CD1c-positive myeloid dendritic cell (primary cell): Measurements from ENCODE around the gene LMX1B.

Experiments used
- DNase-seq: peaks from one replicate; pipeline ENCODE4 v3.0.0-alpha.2; 2016; ENCODE audit errors: extremely low spot score

The LMX1B gene

GRCh38 chr9:126658201-126658825, 44.6 kb downstream of the LMX1B start:
- no peak for DNase-seq

DNA sequence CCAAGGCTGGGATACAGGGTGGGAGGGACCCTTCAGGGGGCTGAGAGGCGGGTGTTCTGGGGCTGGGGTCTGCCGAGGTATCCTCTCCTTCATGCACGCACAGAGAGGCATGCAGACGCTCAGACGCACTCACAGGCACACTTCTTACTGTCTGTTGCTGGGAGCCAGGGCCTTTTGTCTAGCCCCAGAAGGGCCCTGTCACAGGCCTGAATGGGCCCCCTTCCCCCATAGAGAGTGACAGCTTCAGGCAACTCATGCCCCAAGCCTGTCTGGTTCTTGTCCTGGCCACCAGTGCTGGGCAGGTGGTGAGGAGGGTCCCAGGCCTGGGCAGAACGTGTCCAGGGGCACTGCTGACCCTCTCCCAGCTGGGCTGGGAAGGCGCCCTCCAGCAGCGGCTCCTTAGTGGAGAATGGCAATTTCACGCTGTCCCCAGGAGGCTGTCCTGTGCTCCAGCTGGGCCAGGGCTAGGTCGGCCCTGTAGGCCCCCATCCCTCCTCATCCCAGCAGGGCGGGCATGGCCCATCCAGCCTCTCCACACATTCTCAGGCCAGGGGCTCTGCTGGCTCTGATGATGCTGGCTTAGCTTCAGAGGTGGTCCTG, 45.3 kb downstream of the LMX1B start:
- no peak for DNase-seq

DNA sequence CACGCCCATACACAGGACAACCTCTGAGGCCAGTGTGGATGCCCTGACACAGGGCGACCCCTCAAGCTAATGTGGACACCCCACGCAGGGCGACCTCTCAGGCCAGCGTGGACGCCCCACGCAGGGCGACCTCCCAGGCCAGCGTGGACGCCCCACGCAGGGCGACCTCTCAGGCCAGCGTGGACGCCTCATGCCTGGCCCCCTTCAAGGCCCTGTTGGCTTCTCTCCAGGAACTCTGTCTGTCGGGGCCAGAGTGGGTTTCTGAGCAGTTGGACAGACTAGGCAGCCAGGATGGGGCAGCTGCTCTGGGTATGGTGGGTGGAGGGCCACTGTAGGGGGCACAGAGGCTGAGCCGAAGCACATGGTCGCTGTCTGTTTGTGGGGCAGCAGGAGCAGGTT, 47.4 kb downstream of the LMX1B start:
- no peak for DNase-seq

DNA sequence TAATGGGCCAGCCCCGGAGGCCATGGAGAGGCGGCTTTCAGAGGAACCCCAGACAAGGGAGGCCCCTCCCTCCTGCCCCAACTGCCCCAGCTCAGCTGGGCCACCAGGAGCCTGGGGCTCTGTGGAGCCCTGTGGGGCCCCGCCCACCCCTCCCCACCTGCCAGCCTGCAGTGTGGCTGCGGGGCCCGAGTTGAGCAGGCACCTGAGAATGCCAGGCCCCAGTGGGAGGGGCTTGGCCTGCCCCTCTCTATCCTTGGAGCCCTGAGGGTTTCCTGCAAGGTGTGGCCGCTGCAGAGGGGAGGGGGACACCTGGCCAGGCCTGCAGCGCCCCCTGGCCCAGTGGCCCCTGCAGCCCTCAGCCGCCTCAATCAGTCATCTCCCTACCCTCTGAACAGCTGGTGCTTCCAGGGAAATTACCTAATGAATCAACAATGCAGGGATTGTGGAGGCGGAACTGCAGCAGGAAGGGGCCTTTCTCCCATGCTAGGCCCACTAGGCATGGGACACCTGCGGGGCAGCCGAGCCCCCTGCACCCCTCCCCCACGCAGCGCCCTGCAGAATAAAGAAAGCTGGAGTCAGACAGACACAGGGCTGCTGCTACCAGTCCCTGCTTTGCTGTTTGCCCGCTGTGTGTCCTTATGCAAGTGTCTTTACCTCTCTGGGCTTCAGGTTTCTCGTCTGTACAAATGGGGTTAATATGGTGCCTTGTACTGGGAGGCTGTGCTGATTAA, 48.0 kb downstream of the LMX1B start:
- no peak for DNase-seq

DNA sequence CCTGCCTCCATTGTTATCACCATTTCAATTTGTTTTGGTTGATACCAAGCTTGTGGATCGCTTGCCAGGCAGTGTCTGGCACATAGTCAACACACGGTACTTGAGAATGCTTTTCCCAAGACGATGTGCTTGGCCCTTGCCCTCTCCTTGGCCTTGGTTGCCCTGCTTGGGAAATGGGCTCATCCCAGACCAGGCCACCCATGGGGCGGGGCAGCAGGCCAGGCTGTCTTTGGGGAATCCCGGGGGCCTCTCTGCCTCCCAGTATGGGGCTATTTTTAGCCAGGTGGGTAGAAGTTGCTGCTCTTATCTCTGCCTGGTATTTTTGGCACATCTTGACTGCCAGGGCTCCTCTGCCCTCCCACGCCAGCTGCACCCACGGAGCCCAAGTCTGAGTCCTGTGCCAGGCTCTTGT, 49.9 kb downstream of the LMX1B start:
- no peak for DNase-seq

DNA sequence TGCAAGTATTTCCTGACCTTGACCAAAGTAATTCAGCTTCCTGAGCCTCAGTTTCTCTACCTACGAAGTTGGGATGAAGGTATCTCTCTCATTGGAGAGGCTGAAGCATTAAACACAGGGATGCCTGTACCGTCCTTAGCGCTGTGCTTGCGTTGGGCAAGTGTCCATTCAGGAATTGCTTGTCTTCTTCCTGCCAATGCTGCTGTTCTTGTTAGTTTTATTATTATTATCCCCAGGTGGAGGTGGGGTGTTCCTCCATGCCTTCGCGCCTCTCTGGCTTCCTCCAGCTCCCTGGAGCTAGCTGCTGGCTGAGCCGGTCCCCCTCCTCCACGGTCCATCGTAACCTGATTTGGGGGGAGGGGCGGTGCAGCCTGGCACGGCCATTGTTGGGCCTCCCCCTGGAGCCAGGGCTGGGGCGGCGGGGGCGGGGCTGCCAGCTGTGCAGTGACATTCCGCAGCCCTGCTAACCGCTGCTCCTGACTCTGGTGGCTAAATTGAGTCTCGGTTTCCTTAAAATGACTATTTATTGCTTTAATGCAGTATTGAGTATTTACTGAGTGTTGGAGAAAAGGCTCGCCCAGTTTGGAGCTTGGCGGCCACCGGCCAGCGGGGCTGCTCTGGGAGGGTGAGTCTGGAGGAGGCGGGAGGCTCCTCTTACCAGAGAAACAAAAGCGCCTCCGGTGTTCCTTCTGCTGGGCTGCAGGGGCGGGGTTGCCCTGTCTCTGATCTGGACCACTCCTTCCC, 51.3 kb downstream of the LMX1B start:
- DNase-seq, result no peak

DNA sequence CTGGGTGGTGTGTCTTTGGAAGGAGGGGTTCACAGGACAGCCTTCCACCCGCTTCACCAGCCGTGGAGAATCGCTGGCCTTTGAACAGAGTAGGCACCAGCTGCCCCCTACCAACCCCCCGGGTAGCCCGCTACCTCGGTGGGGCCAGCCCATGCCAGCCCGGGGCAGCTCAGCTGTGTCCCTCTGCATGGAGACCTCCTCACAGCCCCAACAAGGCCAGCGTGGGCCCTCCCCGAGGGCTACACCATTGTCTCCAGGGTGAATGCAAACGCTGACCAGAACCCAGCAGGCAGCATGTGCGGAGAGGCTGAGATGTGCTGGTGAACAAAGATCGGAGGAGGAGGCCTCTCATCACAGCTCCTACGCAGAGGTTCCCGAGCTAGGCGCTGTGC, 51.9 kb downstream of the LMX1B start:
- no peak for DNase-seq

DNA sequence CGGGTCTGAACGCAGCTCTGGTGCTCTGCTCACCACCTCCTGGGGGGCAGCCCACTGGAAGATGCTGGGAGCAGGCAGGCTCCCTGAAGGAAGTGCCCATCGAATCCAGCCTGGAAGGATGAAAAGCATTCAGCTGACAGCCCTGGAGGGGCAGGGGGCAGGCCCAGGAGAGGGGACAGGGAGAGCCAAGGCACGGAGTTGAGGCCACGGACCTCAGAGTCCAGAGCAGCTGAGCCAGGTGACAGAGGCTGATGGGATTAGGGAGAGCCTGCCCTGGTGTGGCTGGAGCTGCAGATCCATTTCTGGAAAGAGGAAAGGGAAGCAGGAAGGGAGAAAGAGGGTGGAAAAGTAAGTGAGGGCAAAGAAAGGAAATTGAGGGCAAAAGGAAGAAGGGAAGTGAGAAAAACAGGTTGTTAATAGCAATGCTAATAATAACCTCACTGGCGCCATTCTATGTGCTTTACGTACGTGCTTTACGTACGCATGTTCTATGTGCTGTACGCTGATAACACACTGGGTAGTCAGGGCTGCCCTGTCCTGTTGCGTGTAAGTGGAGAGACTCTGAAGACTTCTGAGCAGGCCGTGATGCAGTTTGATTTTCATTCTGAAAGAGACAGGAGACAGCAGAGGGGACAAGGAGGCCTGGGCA, 52.6 kb downstream of the LMX1B start:
- no peak for DNase-seq

DNA sequence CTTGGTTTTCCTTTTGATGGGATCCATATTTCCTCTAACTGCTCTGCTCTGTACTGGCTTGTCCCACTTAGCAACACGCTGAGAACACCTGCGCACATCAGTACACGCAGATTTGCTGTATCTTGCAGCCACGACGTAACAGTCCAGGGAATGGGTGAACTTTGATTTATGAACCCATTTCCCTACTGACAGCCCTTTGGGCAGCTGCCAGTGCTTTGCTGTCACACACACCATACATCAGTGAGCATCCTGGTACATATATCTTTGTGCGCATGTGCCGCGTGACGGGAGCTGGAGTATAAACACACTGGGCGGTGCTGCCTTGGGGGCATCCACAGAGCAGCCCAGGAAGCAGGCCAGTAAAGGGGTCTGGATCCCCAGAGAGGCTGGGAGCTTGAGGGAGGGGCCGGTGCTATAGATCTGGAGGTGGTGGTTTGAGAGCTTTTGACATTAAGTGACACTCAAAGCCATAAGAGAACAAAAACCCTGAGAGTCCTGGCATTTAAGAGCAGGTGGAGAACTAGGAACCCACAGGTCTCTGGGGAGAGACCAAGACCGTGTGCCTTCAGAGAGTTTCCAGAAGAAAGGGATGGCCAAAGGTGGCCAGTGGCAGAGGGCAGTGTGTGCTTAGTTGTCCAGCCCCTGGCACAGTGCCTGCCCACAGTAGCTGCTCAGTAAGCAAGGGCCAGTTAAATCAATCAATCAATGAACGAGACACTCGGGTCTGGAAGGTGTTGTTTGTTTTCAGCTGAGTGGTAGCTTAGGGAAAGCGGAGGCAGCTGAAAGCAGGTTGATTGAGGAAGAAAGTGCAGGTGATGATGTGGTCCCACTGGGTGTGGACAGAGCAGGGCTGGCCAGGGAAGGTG, 53.7 kb downstream of the LMX1B start:
- no peak for DNase-seq

DNA sequence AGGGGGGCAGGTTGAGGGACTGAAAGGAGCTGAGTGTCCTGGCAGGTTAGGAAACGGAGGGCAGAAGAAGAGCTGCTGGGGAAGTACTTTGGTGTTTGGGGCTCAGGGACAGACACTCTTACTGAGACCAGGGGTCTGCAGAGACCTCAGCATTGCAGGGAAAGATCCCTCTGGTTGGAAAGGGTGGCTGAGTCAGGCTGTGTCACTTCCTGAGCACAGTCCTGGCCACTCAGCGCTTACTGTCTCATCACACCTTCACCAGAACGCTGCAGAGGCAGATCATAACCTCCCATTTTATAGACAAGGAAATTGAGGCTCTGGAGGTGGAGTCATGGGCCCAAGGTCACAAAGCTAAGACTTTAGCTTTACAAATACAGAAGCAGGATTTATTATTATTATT, 54.3 kb downstream of the LMX1B start:
- DNase-seq, result no peak

- no peak for DNase-seq
Observed at GRCh38 chr9:126669108-126669507, 55.4 kb downstream of the LMX1B start.

DNA sequence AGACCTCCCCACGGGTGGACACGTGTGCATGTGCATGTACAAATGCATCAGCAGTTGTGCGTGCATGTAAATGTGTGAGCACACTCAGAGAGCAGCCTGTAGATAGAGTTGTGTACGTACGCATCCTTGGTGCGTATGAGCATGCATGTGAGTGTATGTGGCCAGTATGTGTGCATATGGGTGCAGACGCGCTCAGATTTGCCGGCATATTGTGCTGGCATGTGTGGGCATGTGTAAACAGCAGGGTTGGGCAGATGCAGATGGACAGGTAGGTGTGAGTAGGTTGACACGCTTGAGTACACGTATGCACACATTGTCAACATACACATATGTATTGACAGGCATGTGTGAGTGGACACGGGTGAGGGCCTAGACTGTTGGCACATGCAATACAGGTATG, 56.5 kb downstream of the LMX1B start:
- DNase-seq, result no peak

DNA sequence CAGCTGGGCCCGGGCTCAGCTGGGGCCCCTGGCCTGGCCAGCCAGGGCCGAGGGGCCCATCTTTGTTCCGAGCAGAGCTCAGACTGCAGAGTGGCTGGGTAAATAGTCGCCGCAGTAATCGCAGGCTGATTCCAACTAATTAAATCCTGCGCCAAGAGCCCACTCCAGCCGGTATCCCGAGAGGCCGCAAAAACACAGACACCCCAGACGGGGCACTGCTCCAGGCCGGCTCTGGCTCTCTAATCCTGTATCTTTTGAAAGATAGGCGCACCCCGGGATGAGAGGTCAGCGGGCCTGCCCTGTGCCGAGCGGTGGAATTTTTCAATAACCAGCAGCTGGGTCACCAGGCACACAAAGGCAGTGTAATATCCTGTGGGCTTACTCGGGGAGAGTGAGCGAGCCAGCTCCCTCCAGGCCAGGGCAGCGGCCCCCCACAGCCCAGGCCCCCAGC, 57.7 kb downstream of the LMX1B start:
- no peak for DNase-seq

DNA sequence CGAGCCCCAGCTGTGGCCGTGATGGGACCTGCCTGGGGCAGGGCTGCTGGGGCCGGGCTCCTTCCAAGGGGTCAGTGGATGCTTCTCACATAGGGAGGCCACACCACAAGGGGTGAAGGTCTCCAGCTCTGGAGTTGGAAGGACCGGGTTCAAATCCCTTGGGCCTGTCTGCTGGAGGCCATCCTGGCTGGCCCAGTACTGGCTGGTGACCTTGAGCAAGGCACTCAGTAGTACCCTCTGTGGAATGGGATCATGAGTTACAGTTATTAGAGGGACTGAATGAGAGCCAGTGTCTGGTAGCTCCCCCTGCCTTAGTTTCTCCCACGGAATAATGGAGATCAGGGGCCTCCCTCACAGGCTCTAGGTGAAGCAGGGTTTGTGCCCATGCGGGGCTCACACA, 58.3 kb downstream of the LMX1B start:
- DNase-seq, result no peak

DNA sequence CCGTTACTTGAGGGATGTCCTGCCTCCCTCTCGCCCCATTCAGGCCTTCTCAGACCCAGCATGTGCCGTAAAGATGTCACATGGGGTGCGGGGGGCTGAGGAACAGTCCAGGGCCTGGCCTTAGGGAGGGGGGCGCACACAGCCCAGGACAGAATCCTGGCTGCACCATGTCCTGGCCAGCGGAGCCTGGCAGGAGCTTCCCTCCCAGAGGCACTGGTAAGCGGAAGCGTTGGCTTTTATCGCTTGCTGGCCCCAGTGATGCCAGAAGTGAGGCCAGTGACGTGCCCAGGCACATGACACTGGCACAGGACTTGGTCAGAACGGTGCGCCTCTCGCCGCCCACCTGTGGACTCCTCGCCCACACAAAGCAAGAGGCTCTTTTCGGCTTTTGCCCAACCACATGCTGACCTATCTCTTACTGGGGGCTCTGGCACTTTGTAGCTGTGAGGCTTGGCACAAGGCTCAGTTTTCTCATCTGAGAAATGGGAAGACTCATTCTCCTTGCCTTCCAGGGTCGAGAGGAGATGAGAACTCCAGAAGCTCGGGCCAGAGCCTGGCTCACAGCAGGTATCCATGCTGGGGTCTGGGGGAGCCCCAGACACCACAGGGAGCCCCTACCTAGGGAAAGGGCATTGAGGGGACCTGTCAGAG, 59.0 kb downstream of the LMX1B start:
- no peak for DNase-seq

- DNase-seq, result no peak
Observed at GRCh38 chr9:126673689-126674364, 60.1 kb downstream of the LMX1B start.

- no peak for DNase-seq
Observed at GRCh38 chr9:126674365-126675146, 60.8 kb downstream of the LMX1B start.

DNA sequence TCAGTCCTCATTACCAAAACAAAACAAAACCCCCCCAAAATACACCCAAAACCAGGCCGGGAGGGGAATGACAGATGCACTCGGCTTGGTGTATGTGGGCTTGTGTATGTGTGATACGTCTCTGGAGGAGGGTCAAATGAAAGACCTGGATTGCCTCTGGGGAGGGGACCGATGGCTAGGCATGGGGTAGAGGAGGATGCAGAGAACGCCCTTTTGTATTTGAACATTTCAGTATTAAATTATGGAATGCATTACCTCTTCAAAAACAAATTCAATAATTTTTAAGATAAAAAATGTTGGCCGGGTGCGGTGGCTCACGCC, 61.4 kb downstream of the LMX1B start:
- no peak for DNase-seq

DNA sequence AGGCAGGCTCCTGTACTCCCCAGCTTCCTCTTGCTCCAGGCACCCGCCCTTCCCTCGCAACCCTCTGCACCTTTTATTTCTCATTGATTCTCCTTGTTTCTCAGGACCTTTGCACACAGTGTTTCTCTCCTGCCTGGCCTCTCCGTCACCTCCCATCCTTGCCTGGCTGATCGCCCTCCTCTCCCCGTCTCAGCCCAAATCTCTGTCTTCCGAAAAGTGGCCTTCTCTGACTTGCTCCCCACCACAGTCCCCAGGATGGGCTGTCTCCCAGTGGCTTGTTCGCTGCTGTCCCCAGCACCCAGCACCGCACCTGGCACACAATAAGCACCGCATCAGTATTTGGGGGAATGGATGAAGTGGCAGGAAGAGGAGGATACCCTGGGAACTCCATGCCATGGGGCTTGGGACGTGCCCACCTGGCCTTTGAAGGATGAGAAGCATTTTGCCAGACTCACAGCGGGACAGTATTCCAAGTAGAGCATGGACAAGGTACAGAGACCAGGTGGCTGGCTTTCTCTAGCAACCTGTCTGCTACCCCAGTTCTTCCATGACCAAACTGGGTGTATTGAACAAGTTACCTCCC, 62.5 kb downstream of the LMX1B start:
- DNase-seq, result no peak
